ENCODE measurements around the gene TLR8.

- TF ChIP-seq CTCF (IDR thresholded peaks at IDR 0.05; ENCODE audit: insufficient read depth, low read depth, low read length) (no peak), EZH2 (IDR thresholded peaks at IDR 0.05; ENCODE audit: insufficient read depth, low read length) (no peak)
These were observed 33.7 kb upstream of the TLR8 start for GRCh38 chrX:12872741-12873140.

All from astrocyte (in vitro differentiated cells and primary cell).